HG02885 (cell line): ENCODE measurements around the gene OR52E1.
"Not testable (repeated sequence)": the region's sequence is repeated elsewhere in the genome, so short reads cannot be mapped to it uniquely, and the experiment has no call there.

Experiments
- ATAC-seq: cut with Tn5 transposase; IDR thresholded peaks from one replicate; pipeline ENCODE4 v1.9.1; 2021; ENCODE audit warnings: mild to moderate bottlenecking; ENCODE audit not compliant: unreplicated experiment, poor library complexity

OR52E1 gene

GRCh38 chr11:5069272-5069671 lies at the start of gene OR52E1:
Gene OR52E1, plus strand, starts transcription at chr11:5069572.
- ATAC-seq, result no peak

- no peak for ATAC-seq
Observed at GRCh38 chr11:5021996-5022395, 47.4 kb upstream of the OR52E1 start.

- ATAC-seq, result no peak
Observed at GRCh38 chr11:5036669-5037068, 32.7 kb upstream of the OR52E1 start.

- no peak for ATAC-seq
Observed at GRCh38 chr11:5037926-5038325, 31.4 kb upstream of the OR52E1 start.

- ATAC-seq, result no peak
Observed at GRCh38 chr11:5038341-5038740, 31.0 kb upstream of the OR52E1 start.

GRCh38 chr11:5040876-5041275 lies 28.5 kb upstream of the OR52E1 start:
- ATAC-seq, result no peak

- ATAC-seq, result no peak
Observed at GRCh38 chr11:5042091-5042490, 27.3 kb upstream of the OR52E1 start.

- no peak for ATAC-seq
Observed at GRCh38 chr11:5043380-5043779, 26.0 kb upstream of the OR52E1 start.

GRCh38 chr11:5046226-5046625 lies 23.1 kb upstream of the OR52E1 start, which contains the start of gene OR52J3:
Gene OR52J3, plus strand, starts transcription at chr11:5046526. Its CDS starts 0 bp downstream, at chr11:5046526.
- ATAC-seq, result no peak

GRCh38 chr11:5046754-5047330 lies 22.5 kb upstream of the OR52E1 start:
- ATAC-seq, result no peak

GRCh38 chr11:5058679-5059078 lies 10.7 kb upstream of the OR52E1 start:
- not testable (repeated sequence) for ATAC-seq

GRCh38 chr11:5059391-5059790 lies 10.0 kb upstream of the OR52E1 start, which contains the start of gene OR52E2:
Gene OR52E2, minus strand, starts transcription at chr11:5059627. Its CDS starts 0 bp downstream, at chr11:5059627.
- no peak for ATAC-seq

- ATAC-seq, result no peak
Observed at GRCh38 chr11:5065027-5065426, 4.3 kb upstream of the OR52E1 start.

- ATAC-seq, result no peak
Observed at GRCh38 chr11:5071799-5072198, 2.4 kb downstream of the OR52E1 start.

- ATAC-seq, result no peak
Observed at GRCh38 chr11:5081405-5081804, 12.0 kb downstream of the OR52E1 start.

GRCh38 chr11:5083602-5084001 lies 14.2 kb downstream of the OR52E1 start:
- no peak for ATAC-seq

- no peak for ATAC-seq
Observed at GRCh38 chr11:5088556-5088955, 19.2 kb downstream of the OR52E1 start.

GRCh38 chr11:5090668-5091067 lies 21.3 kb downstream of the OR52E1 start:
- ATAC-seq, result no peak

GRCh38 chr11:5092821-5093585 lies 23.6 kb downstream of the OR52E1 start:
- no peak for ATAC-seq

GRCh38 chr11:5096011-5096410 lies 26.6 kb downstream of the OR52E1 start:
- no peak for ATAC-seq

GRCh38 chr11:5102246-5102645 lies 32.9 kb downstream of the OR52E1 start:
- ATAC-seq, result no peak

GRCh38 chr11:5103066-5103465 lies 33.7 kb downstream of the OR52E1 start:
- ATAC-seq, result no peak
